Endothelial cell of umbilical vein (primary cell): ENCODE data around the gene IQCE. TPM values are rescaled to one million over a fixed set of nuclear protein-coding genes. Genes with fewer than 3 reads are reported as not detected.

ENCODE experiments used
- BruUV-seq: library from RNA; stranded (reverse); fragments of 400-500 nt; replicated peaks from 2 replicates; lab custom pipeline; 2021; lab: Mats Ljungman, UMichigan
- CTCF ChIA-PET: fragments of 300-600, 350-600 bp; sonication (Branson Sonifier 250); formaldehyde crosslinking; loops from one replicate; lab custom pipeline; 2021; ENCODE audit warnings: antibody characterized with exemption, inconsistent platforms; lab: Charles Lee
- POLR2A ChIA-PET: fragments of 300-600, 350-600 bp; sonication (Branson Sonifier 250); formaldehyde crosslinking; loops from one replicate; lab custom pipeline; 2021; ENCODE audit warnings: antibody characterized with exemption, inconsistent platforms; lab: Charles Lee
- DNase-seq: peaks from one replicate; pipeline ENCODE4 v3.0.0-alpha.2; 2011; ENCODE audit warnings: low read depth, low spot score
- FAIRE-seq: peaks from 2 replicates; lab custom pipeline; 2011; peaks lifted over from hg19 to GRCh38; lab: Jason Lieb, UNC
- H2AFZ ChIP-seq: 2 replicates; pipeline ENCODE4 v1.6.0; 2012; ENCODE audit warnings: low read depth, low read length, control low read depth, inconsistent platforms
- H3K27ac ChIP-seq: 2 replicates; pipeline ENCODE4 v1.5.1; 2011; ENCODE audit warnings: low read depth, mild to moderate bottlenecking, control low read depth, low read length, moderate library complexity; ENCODE audit not compliant: insufficient read depth
- H3K27me3 ChIP-seq, 2 experiments: 2 replicates each; pipeline versions ENCODE4 v1.6.0 to v1.6.1; 2011; ENCODE audit warnings: low read length in 2 of 2, mixed read lengths in 1 of 2; ENCODE audit not compliant: control insufficient read depth in 2 of 2, insufficient read depth in 2 of 2
- H3K36me3 ChIP-seq, 2 experiments: 2 replicates in 1 of 2; 3 replicates in 1 of 2; pipeline ENCODE4 v1.5.1; 2011; ENCODE audit warnings: low read length in 2 of 2, mild to moderate bottlenecking in 1 of 2, moderate library complexity in 1 of 2; ENCODE audit not compliant: control insufficient read depth in 2 of 2, insufficient read depth in 2 of 2; ENCODE audit errors: extremely low read depth in 1 of 2
- H3K4me1 ChIP-seq: 3 replicates; pipeline ENCODE4 v1.5.1; 2011; ENCODE audit warnings: mild to moderate bottlenecking, low read length; ENCODE audit not compliant: control insufficient read depth, insufficient read depth; ENCODE audit errors: extremely low read depth
- H3K4me2 ChIP-seq: 2 replicates; pipeline ENCODE4 v1.6.1; 2011; ENCODE audit warnings: low read length, control low read depth, mixed read lengths; ENCODE audit not compliant: insufficient read depth
- H3K4me3 ChIP-seq, 3 experiments: fragments of 200-600 bp in 1 of 3; sonication (generic), shearing (Covaris generic) in 1 of 3; replicated peaks in 1 of 3; 2 replicates each; pipeline ENCODE4 v1.5.1; 2011 to 2016; ENCODE audit warnings: control low read depth in 3 of 3, low read length in 3 of 3, mild to moderate bottlenecking in 2 of 3, inconsistent platforms in 1 of 3, low read depth in 1 of 3, moderate library complexity in 1 of 3; ENCODE audit not compliant: insufficient read depth in 1 of 3
- H3K79me2 ChIP-seq: 2 replicates; pipeline ENCODE4 v1.6.0; 2012; ENCODE audit warnings: low read length, inconsistent platforms; ENCODE audit not compliant: control insufficient read depth, insufficient read depth
- H3K9ac ChIP-seq: replicated peaks from 2 replicates; pipeline ENCODE3; 2011; ENCODE audit warnings: low read length, control low read depth; ENCODE audit not compliant: insufficient read depth; ENCODE audit errors: extremely low read depth
- H3K9me1 ChIP-seq: replicated peaks from 3 replicates; pipeline ENCODE4 v1.6.0; 2011; ENCODE audit warnings: mild to moderate bottlenecking, low read length; ENCODE audit not compliant: control insufficient read depth, insufficient read depth; ENCODE audit errors: extremely low read depth
- H3K9me3 ChIP-seq: replicated peaks from 2 replicates; pipeline ENCODE4 v1.5.1; 2012; ENCODE audit warnings: low read length, inconsistent platforms; ENCODE audit not compliant: control insufficient read depth, insufficient read depth
- H4K20me1 ChIP-seq: replicated peaks from 2 replicates; pipeline ENCODE3; 2011; ENCODE audit warnings: mild to moderate bottlenecking, low read length; ENCODE audit not compliant: control insufficient read depth, insufficient read depth; ENCODE audit errors: extremely low read depth
- EZH2 ChIP-seq: IDR thresholded peaks from 2 replicates; pipeline ENCODE4 v1.6.1; 2012; ENCODE audit warnings: borderline replicate concordance, low read depth, mild to moderate bottlenecking, moderate library complexity, low read length, inconsistent platforms; ENCODE audit not compliant: severe bottlenecking
- FOS ChIP-seq: IDR thresholded peaks from 2 replicates; pipeline ENCODE4 v1.6.1; 2011; ENCODE audit warnings: mild to moderate bottlenecking, low read length, moderate library complexity, borderline replicate concordance; ENCODE audit not compliant: insufficient read depth
- GATA2 ChIP-seq: IDR thresholded peaks from 2 replicates; pipeline ENCODE4 v1.7.0; 2011; ENCODE audit warnings: low read depth, mild to moderate bottlenecking, moderate library complexity, mixed read lengths, low read length; ENCODE audit not compliant: insufficient read length, insufficient read depth
- JUN ChIP-seq: IDR thresholded peaks from 2 replicates; pipeline ENCODE4 v1.6.1; 2011; ENCODE audit warnings: borderline replicate concordance, low read depth; ENCODE audit not compliant: insufficient read length, insufficient read depth
- MYC ChIP-seq: IDR thresholded peaks from one replicate; pipeline ENCODE4 v1.6.1; 2011; ENCODE audit warnings: mild to moderate bottlenecking, low read depth, low read length
- POLR2A ChIP-seq: IDR thresholded peaks from 2 replicates; pipeline ENCODE4 v1.6.1; 2012; ENCODE audit warnings: low read depth, mild to moderate bottlenecking, control low read depth, low read length
- POLR2AphosphoS5 ChIP-seq: IDR thresholded peaks from 2 replicates; pipeline ENCODE4 v1.6.1; 2012; ENCODE audit warnings: low read depth, mild to moderate bottlenecking, control low read depth, low read length, moderate library complexity; ENCODE audit not compliant: insufficient read depth
- dilution Hi-C: fragments of 300-500 bp; cut with MboI; formaldehyde crosslinking; loops from one replicate; pipeline ENCODE4 v1.15.0; 2019; ENCODE audit warnings: low sequenced_read_pairs; ENCODE audit not compliant: extremely low pct_ligation_motif_present
- intact Hi-C: fragments of 100-400 bp; cut with micrococcal nuclease; formaldehyde crosslinking; loops from one replicate; pipeline ENCODE4 v1.10.0; 2022
- polyA plus RNA-seq, 4 experiments: library from polyadenylated mRNA; depleted of rRNA in 3 of 4; stranded (reverse) in 3 of 4; unstranded in 1 of 4; fragments of >200 nt; gene quantifications; 2 replicates each; pipeline versions ENCODE4 v1.2.1 to v1.2.3, GENCODE V29; 2011 to 2012; ENCODE audit warnings: missing spikeins in 1 of 4
- total RNA-seq: library from RNA; stranded (reverse); gene quantifications from 2 replicates; pipeline ENCODE4 v1.2.3, GENCODE V29; 2021
- TF ChIP-seq, protein P1 (sequence below): IDR thresholded peaks from 2 replicates; pipeline ENCODE4 v1.6.1; 2011; ENCODE audit not compliant: insufficient read depth, insufficient read length
- TF ChIP-seq, protein P2 (sequence below), 2 donors: IDR thresholded peaks; 1 replicate in 1 of 2; 2 replicates in 1 of 2; pipeline ENCODE4 v1.5.1; 2011; ENCODE audit warnings: low read length in 2 of 2, mild to moderate bottlenecking in 2 of 2, moderate library complexity in 2 of 2, control low read depth in 1 of 2, inconsistent platforms in 1 of 2, low read depth in 1 of 2; ENCODE audit not compliant: insufficient read depth in 1 of 2; ENCODE audit errors: extremely low read depth in 1 of 2

Gene IQCE
- total and polyA plus RNA-seq, 2 donors (not counting 3 experiments of a cell fraction or from before 2014, with no cell fraction given): 4.9 to 14.5 TPM

DNA sequence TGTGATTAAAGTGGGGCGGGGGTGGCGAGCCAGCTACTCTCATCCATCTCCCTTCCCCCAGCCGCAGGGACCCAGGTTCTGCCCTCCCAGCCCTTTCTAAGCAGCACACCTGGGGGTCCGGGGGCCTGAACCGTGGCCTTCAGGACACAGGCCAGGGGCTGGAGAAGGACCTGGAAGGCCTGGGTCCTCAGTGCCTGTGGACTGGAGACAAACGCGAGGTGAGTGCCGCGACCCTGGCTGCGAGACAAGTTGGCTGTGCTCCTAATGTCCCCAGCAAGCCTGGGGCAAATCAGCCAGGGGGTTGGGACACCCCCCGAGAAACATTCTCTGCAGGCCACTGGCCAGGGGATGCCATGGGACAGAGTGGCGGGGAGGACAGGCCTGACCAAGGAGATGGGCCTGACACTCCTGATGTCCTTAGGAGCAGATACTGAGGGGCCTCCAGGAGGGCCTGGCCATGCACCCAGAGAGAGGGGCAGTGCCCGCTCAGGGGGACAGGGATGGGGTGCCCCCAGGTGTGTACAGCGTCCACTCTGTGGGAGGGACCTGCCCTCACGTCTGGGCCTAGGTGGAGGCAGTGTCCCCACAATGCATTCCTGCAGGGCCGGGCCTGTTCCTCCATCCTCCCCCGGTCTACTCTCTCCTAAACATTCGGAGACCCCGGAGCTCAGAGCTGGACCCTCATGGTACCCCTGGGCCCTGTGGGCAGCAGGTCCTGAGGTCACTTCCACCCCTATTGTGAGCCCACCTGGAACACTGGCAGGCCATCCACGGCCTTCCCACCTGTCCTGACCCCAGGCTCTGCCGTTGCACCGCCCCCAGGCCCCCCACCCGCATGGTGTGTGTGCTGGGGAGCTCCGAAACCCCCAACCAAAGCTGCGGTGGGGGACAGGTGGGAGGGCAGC, 16.5 kb upstream of the IQCE start:
- H3K4me3 ChIP-seq: no peak overlapping the region
- H2AFZ ChIP-seq: no peak overlapping the region
- FAIRE-seq (no peak), DNase-seq (no peak)
- H3K36me3 ChIP-seq: peaks cover 0 to 43% of the 10 kb centered on the region in 2 experiments
- no peak overlapping the region for H3K9ac ChIP-seq
- H3K27ac ChIP-seq: no peak overlapping the region
- BruUV-seq: no TSS peak
- dilution Hi-C loops (no loop called here), intact Hi-C loops (no loop called here)
- ChIA-PET POLR2A (no interaction called here), CTCF (interaction anchor here (1.1 kb wide), 1 partner anchor 90 kb away, joined by 3 read pairs; no protein-coding TSS in a partner anchor)
- H3K4me1 ChIP-seq: no peaks in the 10 kb centered on the region
- H3K4me2 ChIP-seq: no peak overlapping the region
- TF ChIP-seq POLR2AphosphoS5 (no peak), POLR2A (no peak), JUN (no peak), MYC (no peak), GATA2 (no peak), EZH2 (no peak), FOS (no peak)
- TF ChIP-seq, protein P1, sequence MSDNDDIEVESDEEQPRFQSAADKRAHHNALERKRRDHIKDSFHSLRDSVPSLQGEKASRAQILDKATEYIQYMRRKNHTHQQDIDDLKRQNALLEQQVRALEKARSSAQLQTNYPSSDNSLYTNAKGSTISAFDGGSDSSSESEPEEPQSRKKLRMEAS: no peak
- TF ChIP-seq, protein P2, sequence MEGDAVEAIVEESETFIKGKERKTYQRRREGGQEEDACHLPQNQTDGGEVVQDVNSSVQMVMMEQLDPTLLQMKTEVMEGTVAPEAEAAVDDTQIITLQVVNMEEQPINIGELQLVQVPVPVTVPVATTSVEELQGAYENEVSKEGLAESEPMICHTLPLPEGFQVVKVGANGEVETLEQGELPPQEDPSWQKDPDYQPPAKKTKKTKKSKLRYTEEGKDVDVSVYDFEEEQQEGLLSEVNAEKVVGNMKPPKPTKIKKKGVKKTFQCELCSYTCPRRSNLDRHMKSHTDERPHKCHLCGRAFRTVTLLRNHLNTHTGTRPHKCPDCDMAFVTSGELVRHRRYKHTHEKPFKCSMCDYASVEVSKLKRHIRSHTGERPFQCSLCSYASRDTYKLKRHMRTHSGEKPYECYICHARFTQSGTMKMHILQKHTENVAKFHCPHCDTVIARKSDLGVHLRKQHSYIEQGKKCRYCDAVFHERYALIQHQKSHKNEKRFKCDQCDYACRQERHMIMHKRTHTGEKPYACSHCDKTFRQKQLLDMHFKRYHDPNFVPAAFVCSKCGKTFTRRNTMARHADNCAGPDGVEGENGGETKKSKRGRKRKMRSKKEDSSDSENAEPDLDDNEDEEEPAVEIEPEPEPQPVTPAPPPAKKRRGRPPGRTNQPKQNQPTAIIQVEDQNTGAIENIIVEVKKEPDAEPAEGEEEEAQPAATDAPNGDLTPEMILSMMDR (IDR thresholded peaks at IDR 0.05; ENCODE audit: extremely low read depth in 1 of 2, insufficient read depth in 1 of 2, low read depth in 1 of 2, low read length in 2 of 2): no peak
- no peaks in the 10 kb centered on the region for H4K20me1 ChIP-seq
- no peaks in the 10 kb centered on the region for H3K9me3 ChIP-seq
- no peaks in the 10 kb centered on the region for H3K79me2 ChIP-seq
- no peaks in the 10 kb centered on the region for H3K27me3 ChIP-seq
- no peaks in the 10 kb centered on the region for H3K9me1 ChIP-seq
